ENCODE measurements around the gene CACNA1H. TPM values are rescaled to one million over a fixed set of nuclear protein-coding genes. Genes with fewer than 3 reads are reported as not detected.

CACNA1H gene
- total RNA-seq, 1 donor from 2014 or later, result 10.9 TPM

- intact Hi-C loops (cut with DNase I), result no loop called here
- no peaks in the 10 kb centered on the region for H3K36me3 ChIP-seq
- H3K9me3 ChIP-seq, result no peaks in the 10 kb centered on the region
- peaks cover 29% of the 10 kb centered on the region for H3K27me3 ChIP-seq
- H3K4me3 ChIP-seq, result no peak overlapping the region
- H3K4me1 ChIP-seq, result no peaks in the 10 kb centered on the region
- DNase-seq, result no peak
- ATAC-seq, result no peak
- no peak for TF ChIP-seq CTCF (IDR thresholded peaks at IDR 0.05)
- H3K27ac ChIP-seq, result no peak overlapping the region
These were observed 29.2 kb upstream of the CACNA1H start for GRCh38 chr16:1123525-1124230.

DNA sequence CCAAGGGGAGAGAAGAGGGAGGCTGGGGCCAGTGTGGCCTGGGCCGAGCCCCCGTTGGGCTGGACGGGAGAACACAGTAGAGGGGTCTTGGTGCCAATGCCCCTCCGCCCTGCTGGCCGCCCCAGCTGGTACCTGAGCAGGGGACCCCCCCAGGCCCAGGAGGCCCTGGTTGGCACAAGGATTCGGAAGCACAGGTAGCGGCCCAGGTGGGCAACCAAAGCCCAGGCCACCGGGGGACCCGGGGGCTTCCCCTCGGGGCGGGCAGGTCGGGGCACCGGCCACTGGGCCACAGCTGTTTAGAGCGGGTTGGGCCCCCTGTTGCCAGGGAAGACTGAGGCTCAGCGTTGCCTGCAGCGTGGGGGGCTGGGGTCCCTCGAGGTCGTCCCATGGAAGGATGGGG is 28.6 kb upstream of the CACNA1H start:
- Histone ChIP-seq H3K4me1 (no peaks in the 10 kb centered on the region), H3K36me3 (no peaks in the 10 kb centered on the region), H3K9me3 (no peaks in the 10 kb centered on the region), H3K27me3 (peaks cover 29% of the 10 kb centered on the region), H3K4me3 (no peak overlapping the region), H3K27ac (no peak overlapping the region)
- intact Hi-C loops (cut with DNase I), result no loop called here
- no peak for TF ChIP-seq CTCF (IDR thresholded peaks at IDR 0.05)
- DNase-seq (no peak), ATAC-seq (no peak)

- H3K36me3 ChIP-seq, result no peaks in the 10 kb centered on the region
- no peak for TF ChIP-seq CTCF (IDR thresholded peaks at IDR 0.05)
- H3K4me3 ChIP-seq, result no peak overlapping the region
- H3K27me3 ChIP-seq, result peaks cover 27% of the 10 kb centered on the region
- H3K9me3 ChIP-seq, result no peaks in the 10 kb centered on the region
- no peak overlapping the region for H3K27ac ChIP-seq
- no peaks in the 10 kb centered on the region for H3K4me1 ChIP-seq
- intact Hi-C loops (cut with DNase I), result no loop called here
- DNase-seq, result no peak
- no peak for ATAC-seq
These were observed 28.1 kb upstream of the CACNA1H start for GRCh38 chr16:1124795-1125194.

DNA sequence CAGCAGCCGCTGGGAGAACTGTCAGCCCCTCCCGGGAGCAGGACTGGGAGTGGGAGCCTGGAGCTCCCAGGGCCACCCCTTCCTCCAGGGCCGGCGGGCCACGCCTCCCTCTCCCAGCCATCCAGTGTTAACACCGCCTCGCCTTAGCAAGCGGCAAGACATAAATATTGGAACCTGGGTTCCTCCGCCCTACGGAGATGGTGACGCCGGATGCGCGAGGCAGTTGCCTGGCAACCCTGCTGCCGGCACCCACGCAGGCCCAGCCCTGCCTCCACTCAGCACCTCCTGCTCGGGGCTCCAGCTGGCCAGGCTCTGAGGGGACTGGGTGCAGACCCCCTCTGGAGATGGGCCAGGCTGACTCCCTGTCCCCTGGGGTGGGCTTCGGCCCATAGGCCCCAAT is 27.4 kb upstream of the CACNA1H start:
- no peak for TF ChIP-seq CTCF (IDR thresholded peaks at IDR 0.05)
- DNase-seq (no peak), ATAC-seq (no peak)
- intact Hi-C loops (cut with DNase I), result no loop called here
- Histone ChIP-seq H3K27me3 (peaks cover 20% of the 10 kb centered on the region), H3K27ac (no peak overlapping the region), H3K36me3 (no peaks in the 10 kb centered on the region), H3K4me1 (no peaks in the 10 kb centered on the region), H3K9me3 (no peaks in the 10 kb centered on the region), H3K4me3 (no peak overlapping the region)

GRCh38 chr16:1126044-1126443 is 26.9 kb upstream of the CACNA1H start:
- intact Hi-C loops (cut with DNase I), result no loop called here
- H3K4me3 ChIP-seq, result no peak overlapping the region
- ATAC-seq (no peak), DNase-seq (no peak)
- TF ChIP-seq CTCF (IDR thresholded peaks at IDR 0.05), result no peak
- H3K27ac ChIP-seq, result no peak overlapping the region
- H3K36me3 ChIP-seq, result no peaks in the 10 kb centered on the region
- peaks cover 15% of the 10 kb centered on the region for H3K27me3 ChIP-seq
- H3K9me3 ChIP-seq, result no peaks in the 10 kb centered on the region
- H3K4me1 ChIP-seq, result no peaks in the 10 kb centered on the region

GRCh38 chr16:1126586-1126985 is 26.3 kb upstream of the CACNA1H start:
- H3K27ac ChIP-seq, result no peak overlapping the region
- H3K4me1 ChIP-seq, result no peaks in the 10 kb centered on the region
- no peaks in the 10 kb centered on the region for H3K36me3 ChIP-seq
- intact Hi-C loops (cut with DNase I), result no loop called here
- H3K4me3 ChIP-seq, result no peak overlapping the region
- H3K9me3 ChIP-seq, result no peaks in the 10 kb centered on the region
- ATAC-seq (no peak), DNase-seq (no peak)
- H3K27me3 ChIP-seq, result peaks cover 13% of the 10 kb centered on the region
- TF ChIP-seq CTCF (IDR thresholded peaks at IDR 0.05), result no peak
